ENCODE measurements around the gene HIVEP2.

HIVEP2 gene

GRCh38 chr6:142805042-142805441, 139.9 kb downstream of the HIVEP2 start:
- TF ChIP-seq, protein P1, sequence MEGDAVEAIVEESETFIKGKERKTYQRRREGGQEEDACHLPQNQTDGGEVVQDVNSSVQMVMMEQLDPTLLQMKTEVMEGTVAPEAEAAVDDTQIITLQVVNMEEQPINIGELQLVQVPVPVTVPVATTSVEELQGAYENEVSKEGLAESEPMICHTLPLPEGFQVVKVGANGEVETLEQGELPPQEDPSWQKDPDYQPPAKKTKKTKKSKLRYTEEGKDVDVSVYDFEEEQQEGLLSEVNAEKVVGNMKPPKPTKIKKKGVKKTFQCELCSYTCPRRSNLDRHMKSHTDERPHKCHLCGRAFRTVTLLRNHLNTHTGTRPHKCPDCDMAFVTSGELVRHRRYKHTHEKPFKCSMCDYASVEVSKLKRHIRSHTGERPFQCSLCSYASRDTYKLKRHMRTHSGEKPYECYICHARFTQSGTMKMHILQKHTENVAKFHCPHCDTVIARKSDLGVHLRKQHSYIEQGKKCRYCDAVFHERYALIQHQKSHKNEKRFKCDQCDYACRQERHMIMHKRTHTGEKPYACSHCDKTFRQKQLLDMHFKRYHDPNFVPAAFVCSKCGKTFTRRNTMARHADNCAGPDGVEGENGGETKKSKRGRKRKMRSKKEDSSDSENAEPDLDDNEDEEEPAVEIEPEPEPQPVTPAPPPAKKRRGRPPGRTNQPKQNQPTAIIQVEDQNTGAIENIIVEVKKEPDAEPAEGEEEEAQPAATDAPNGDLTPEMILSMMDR (IDR thresholded peaks at IDR 0.05) = no peak

DNA sequence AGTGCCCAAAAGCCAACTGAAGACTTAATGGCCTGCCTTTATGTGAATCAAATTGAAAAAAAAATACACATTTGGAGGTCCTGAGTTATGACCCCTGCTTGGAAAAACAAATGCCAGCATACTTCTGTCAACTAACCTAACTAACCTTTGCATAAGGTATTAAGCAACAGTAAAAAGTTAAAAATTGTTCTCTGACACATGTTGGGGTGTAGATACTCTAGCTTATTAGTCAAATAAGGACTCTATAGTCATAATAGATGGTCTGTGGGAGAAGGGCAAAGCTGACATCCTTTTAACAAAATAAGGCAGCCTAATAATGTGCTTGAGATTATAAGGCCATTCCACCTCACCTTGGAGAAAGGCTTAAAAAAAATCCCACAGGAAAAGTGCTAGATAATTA, 140.5 kb downstream of the HIVEP2 start:
- TF ChIP-seq, protein P1 (IDR thresholded peaks at IDR 0.05) = no peak

DNA sequence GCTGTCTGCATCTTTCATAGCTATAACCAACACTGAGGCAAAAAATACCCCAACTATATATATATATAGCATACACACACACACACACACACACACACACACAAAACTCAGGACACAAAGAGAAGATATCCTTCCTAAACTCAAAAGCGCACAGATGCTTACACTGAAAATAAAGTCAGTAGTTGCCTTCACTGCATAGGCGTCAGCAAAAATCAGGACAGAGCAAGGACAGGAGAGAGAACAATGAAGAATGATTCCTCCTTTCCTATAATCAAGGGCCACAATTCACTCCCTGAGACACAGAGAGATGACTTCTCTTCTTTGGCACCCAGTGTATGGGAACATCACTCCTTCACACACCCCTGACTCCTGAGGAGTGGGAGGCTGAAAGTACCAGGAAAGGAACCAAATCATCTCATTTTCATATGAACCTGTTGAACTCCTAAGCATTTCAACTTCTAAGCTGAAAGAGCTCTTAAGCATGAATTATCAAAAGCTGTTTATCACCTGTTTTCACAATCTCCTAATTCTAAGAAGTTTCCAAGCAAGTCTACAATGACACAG, 141.4 kb downstream of the HIVEP2 start:
- TF ChIP-seq, protein P1 (IDR thresholded peaks at IDR 0.05) = no peak

DNA sequence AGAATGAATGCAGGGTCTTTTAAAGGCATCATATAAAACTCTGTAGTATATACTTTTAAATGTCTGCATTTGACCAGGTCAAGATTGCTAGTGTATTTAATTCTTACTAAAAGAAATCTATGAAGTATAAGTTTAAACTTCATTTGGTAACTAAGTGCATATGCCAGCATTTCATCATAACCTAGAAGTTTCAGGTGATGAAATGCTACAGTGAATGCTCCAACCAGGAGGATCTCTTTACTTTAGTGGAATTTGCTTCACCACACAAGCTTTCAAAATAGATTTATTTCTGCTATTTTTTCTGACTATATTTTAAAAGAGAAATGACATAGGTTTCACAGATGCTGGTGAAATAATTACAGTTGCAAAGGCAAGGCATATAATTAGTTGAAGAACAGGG, 141.9 kb downstream of the HIVEP2 start:
- TF ChIP-seq, protein P1 (IDR thresholded peaks at IDR 0.05) = no peak

- TF ChIP-seq, protein P1 (IDR thresholded peaks at IDR 0.05) = no peak
Observed at GRCh38 chr6:142802124-142802523, 142.9 kb downstream of the HIVEP2 start.

DNA sequence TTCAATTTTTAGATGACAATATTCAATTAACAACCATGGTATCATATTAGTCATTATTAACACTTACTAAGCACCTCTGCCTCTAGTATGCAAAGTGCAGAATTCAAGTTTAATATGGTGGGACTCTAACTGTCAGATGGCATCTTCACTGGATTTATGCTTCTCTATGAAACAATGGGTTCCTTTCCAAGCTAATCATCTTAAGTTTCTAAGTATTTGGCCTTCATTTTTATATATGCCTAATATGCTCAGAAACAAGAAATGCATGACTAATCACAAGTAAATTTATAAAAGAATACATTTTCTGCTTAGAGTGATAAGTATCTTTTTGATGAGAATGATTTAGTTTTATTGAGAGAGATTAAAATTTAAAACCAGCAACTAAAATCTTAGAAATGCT, 144.7 kb downstream of the HIVEP2 start:
- TF ChIP-seq, protein P1 (IDR thresholded peaks at IDR 0.05) = no peak

DNA sequence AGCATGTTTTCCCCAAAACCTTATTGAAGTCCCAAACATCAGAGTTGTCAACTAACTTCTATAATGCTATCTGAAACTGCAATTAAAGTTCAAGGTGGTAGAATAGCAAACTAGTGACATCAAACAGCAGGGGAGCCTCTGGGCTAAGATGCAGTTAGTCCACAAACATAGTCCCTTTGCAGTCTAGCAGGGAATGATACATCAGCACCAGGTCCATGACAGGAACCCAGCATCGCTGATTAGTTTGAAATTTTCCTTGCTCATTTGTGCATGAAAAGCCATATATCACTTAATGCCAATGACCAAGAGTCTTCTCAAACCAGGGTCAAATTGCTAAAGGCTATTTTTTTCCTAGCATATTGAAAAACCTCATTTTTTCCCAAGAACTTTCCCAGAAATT, 145.3 kb downstream of the HIVEP2 start:
- TF ChIP-seq, protein P1 (IDR thresholded peaks at IDR 0.05) = no peak

DNA sequence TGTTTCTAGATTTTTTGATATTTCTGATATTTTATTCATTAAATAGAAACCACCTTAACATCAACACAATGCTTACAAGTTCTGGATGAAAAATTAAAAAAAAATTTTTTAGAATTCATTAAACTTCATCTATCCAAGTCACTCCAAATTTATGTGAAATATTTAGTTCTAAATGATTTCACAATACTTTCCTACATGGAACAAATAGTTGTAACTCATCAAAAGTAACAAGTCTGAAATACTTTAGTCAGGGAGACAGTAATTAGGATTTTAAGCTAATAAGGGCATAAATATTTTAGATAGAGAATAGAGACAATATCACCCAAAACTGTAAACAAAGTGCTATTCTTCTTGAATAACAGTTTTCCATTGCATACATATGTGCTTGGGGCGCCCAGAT, 147.8 kb downstream of the HIVEP2 start:
- TF ChIP-seq, protein P1 (IDR thresholded peaks at IDR 0.05) = no peak

Measured in LNCAP (cell line).